Hematopoietic multipotent progenitor cell (in vitro differentiated cells): ENCODE data around the gene LRRFIP2. TPM values are rescaled to one million over a fixed set of nuclear protein-coding genes. Genes with fewer than 3 reads are reported as not detected.
A peak's percentile ranks its signal among the peaks of the same experiment; 100 is the strongest.
"Not testable (repeated sequence)": the region's sequence is repeated elsewhere in the genome, so short reads cannot be mapped to it uniquely, and the experiment has no call there.

Experiments
- DNase-seq, 3 donors: peaks; one replicate each; pipeline ENCODE4 v3.0.0-alpha.2; 2011 to 2015; ENCODE audit warnings: low read depth in 2 of 3, low spot score in 2 of 3
- total RNA-seq: library from RNA; depleted of rRNA; stranded (reverse); fragments of >200 nt; gene quantifications from one replicate; pipeline ENCODE4 v1.2.3, GENCODE V29; 2012

LRRFIP2 gene
- total RNA-seq, 1 donor, result 34.7 TPM

DNA sequence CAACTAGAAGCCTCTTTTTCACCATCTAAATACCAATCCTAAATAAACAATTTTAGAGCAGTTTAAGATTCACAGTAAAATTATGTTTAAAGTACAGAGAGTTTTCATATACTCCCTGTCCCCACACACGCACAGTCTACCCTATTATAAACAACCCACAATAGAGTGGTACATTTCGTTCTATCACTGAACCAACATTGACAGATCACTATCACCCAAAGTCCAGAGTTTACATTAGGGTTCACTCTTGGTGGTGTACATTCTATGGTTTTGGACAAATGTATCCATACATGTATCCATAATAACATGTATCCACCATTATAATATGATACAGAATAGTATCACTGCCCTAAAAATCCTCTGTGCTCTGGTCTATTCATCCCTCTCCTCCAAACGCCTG lies 92.1 kb downstream of the LRRFIP2 start:
- DNase-seq, result no peak

DNA sequence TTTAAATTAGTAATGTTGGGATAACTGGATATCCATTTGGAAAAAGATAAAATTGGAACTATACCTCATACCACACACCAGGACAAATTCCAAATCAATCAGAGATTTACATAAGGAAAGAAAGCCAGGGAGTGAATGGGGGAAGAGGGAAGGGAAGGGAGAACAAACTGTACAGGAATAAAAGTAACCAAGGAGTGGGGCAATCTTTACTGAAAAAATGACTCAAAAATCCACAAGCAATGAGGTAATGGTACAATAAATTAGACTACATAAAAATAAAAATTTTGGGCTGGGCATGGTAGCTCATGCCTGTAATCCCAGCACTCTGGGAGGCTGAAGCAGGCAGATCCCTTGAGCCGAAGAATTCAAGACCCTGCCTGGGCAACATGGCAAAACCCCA lies 98.4 kb downstream of the LRRFIP2 start:
- no peak for DNase-seq

DNA sequence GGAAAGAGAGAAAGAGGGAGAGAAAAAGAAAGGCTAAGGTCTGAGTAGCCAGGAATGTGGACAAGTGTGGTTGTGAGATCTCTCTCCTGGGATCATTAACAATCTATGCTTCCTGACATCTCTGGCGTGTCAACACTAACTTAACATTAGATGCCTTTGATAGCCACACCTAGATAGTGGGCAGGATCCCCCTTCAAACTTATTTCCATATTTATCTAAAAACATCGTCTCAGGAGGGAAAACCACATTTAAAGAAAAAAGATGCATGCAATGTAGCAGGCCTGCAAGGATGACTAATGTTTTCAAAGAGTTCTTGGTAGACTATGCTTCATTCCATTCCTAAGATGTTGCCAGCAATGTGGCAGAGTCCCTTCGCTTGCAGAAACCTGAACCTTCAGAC lies 100.2 kb downstream of the LRRFIP2 start:
- DNase-seq, result no peak

DNA sequence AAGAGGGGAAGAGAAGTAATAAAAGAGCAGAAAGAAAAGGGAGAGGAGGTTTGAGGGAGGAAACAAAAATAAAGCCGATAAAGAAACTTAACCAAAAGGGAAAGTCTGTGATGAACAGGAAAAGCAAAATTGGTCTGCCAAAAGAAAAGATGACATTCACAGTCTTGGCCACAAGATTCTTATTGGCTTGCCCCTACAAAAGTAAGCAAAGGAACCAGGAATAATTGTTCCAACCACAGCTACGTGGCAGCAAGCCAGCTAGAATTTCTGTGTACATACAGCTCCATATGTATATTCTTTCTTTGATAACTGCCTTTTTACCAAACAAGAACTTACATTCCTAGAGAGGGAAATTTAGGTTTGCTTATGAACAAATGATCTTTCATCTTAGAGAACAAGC lies 101.5 kb downstream of the LRRFIP2 start:
- peak in 2 of 3 donors; percentile 31 to 66 for DNase-seq

DNA sequence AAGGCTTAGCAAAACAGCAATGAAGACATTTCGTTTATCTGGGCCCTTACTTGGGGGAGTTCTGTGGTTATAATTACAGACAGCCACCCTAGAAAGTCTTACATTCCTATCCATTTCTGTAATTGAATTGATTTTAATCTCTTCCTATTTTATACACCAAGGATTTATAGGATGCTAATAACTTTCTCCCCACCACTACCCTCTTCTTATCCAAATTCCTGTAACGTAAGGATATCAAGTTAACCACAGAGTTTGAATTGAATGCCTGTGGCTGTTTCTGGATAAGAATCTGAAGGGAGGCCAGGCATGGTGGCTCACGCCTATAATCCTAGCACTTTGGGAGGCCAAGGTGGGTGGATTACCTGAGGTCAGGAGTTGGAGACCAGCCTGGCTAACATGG lies 102.5 kb downstream of the LRRFIP2 start:
- no peak for DNase-seq

DNA sequence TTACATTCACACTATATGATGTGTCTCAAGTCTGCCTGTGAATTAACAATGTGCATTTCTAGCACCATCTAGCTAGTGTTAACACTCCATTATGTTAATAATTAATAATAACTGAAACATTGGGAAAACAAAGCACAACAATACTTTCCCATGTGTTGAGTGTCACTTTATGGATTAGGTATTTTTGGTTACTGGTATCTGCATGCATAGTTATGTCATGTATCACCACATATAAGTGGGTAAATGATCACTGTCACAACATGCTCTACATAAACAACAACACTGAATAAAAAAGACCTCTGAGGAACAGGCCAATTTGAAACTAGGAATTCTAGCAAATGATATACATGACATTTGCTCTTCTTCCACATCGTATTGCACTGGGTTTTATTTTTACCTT lies 106.4 kb downstream of the LRRFIP2 start:
- no peak for DNase-seq

DNA sequence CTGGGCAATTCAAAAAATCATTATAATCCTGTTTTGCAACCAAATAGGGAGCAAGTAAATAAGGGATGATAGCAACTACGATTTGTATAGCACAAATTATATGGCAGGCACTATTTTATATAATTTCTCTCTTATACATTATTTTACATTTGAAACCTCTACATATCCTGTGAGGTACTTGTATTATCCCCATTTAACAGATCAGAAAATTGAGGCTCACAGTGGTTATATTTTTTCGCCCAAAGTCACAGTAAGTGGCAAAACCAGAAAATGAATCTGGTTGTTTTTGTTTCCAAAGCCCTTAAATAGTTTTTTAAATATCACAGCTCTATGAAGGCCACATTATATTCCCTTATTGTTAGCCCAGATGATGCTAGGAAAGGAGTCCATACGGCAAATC lies 106.8 kb downstream of the LRRFIP2 start:
- DNase-seq, result no peak

DNA sequence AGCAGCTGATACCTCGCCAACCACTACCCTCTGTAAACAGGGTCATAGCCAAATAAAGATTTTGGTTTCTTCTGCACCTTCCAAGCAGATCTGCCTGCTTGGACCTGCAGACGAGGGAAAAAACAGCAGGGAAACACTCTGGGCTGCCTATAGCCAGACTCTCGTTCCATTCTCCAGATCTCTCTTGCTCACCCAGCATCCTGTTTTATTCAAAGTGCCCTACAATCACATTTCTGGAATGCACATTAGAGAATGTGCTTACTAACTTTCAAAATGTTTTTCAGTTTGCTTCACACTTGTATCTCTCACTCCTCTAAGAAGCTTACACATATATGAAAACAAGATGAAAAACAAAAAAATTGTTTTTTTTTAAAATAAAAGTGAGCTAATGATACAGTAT lies 109.6 kb downstream of the LRRFIP2 start:
- DNase-seq, result no peak

DNA sequence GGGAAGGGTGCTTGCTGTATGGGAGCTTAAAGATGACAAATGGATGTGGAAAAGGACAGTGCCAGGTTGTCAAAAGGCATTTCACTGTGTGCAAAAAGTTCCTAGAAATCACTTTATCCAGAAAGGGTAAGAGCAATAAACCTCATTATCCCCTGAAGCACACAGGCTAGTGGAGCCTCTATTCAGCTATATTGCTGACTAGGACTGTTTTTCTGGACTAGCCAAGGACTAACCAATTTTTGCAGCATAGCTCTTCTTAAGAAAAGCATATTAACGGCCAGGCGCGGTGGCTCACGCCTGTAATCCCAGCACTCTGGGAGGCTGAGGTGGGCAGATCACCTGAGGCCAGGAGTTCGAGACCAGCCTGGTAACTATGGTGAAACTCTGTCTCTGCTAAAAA lies 116.3 kb downstream of the LRRFIP2 start:
- DNase-seq, result no peak

DNA sequence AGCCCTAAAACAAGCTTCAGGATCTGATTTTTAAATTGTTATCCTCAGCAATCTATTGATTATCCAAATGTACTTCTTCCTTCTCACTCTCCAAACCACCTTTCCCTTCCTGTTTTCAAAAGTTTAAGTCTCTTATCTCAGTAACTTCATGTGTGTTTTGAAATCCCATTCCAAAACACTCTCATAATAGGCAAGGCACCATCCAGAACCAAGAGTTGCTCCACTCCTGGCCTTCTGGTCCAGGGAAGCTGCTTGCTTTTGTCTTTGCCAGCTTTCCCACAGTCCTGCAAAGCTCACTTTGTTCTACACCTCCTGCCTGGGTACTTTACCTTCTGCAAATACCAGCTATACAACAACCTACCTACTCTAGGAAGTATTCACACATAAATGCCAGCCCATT lies 117.6 kb downstream of the LRRFIP2 start:
- no peak for DNase-seq

DNA sequence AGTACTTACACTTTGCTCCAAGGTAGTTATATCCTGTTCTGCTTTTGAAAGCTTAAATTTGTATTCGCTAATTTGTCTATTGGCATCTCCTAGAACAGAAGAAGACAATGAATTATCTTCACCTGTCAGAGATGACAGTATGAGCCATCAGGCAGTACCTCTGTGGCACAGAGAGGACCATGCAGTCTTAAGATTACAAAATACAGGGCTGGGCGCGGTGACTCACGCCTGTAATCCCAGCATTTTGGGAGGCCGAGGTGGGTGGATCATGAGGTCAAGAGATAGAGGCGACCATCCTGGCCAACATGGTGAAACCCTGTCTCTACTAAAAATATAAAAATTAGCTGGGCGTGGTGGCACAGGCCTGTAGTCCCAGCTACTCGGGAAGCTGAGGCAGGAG lies 119.3 kb downstream of the LRRFIP2 start:
- not testable (repeated sequence) for DNase-seq

DNA sequence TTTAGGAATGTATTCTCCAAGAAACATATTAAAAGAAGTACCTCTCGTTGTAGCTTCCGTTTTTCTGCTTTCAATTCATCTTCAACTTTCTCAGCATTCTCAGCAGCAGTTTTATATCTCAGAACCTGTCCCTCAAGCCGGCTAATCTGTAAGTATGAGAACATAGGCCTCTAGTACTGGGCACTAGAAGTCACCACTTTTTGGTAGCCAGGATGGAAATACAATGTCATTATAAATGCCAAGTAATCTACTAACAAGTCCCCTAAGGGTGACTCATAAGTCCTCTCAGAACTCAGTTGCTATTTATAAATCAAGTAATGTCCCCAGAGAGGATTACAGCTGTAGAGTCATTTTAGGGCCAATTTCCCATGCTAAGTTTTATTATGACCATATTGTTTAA lies 120.0 kb downstream of the LRRFIP2 start:
- no peak for DNase-seq

DNA sequence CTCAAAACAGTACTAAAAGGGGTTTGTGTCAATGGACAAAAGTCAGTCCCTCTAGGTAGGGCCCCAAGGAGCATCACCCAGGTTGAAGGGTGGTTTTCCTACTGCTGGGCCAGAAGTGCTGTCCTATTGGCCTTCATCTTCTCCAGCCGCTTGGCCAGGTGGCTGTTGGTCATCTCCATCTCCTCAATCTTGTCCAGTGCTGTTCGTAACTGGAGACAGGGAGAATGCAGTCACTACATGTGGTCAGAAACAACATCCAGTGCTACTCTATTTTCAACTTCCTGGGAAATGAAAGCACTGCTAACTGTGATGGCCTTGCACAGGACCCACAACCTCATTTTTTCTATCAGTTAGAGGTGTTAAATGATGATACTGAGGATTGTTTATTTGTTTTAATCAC lies 120.6 kb downstream of the LRRFIP2 start:
- DNase-seq, result no peak

DNA sequence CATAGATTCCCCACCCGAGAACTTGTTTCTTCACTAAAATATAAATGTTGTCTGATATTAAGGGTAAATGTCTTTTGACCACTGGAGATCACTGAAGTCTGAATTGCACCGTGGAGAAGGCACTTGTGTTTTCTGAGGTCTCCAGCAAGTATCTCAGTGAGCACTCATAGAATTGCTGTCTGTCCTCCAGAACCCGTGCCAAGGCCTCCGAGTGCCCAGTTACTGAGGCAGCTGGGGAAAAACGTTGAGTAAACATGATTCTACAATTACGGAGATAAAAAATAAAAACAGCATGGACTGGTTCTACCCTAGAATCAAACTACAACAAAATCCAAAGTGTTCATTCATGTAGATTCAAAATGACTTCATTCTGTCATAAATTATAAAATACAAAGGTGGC lies 121.0 kb downstream of the LRRFIP2 start:
- no peak for DNase-seq

DNA sequence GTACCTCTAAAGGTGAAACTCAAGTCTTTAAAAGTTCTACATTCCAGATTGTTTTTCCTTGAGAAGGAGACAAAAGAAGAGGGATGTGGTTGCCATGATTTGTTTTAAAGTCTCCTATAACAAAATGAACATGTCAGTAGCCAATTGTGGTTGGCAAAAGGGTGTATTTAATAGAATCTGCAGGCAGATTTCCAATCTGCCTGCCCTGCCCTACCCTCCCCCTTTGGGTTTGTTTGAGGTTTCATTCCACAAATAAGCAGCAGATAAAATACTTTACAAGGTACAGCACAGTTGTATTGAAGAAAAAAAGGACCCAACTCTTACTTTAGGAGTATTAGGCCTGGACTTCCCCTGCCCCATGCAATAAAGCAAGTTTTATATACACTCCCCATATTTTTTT lies 121.5 kb downstream of the LRRFIP2 start:
- no peak for DNase-seq

DNA sequence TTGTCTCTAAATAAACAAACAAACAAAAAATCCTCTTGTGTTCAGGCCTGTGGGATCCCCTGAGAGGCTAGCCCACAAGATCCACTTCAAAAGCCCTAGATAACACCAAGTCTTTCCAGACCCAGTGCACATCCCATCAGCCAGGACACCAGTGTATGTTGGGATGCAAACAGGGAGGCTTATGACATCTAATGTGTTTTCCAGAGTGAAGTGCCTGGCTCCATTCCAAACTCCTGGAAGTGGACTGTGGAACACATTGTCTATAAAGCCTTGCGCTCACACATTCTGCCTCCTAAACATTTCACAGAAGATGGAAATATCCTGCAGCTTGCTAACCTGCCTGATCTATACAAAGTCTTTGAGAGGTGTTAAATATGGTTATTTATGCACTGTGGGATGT lies 124.1 kb downstream of the LRRFIP2 start:
- no peak for DNase-seq

DNA sequence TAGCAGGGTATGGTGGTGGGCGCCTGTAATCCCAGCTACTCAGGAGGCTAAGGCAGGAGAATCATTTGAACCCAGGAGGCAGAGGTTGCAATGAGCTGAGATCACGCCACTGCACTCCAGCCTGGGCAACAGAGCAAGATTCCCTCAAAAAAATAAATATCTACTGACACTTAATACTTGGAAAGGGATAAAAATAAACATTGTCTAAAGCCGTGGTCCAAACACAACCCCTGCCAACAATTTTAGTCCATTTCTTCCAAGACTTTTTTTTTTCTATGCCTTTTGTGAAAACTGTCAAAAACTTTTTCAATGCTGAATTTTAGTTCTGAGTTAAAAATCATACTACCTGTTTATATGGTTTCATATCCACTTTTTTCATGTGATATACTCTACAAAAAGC lies 131.7 kb downstream of the LRRFIP2 start:
- DNase-seq, result not testable (repeated sequence)

DNA sequence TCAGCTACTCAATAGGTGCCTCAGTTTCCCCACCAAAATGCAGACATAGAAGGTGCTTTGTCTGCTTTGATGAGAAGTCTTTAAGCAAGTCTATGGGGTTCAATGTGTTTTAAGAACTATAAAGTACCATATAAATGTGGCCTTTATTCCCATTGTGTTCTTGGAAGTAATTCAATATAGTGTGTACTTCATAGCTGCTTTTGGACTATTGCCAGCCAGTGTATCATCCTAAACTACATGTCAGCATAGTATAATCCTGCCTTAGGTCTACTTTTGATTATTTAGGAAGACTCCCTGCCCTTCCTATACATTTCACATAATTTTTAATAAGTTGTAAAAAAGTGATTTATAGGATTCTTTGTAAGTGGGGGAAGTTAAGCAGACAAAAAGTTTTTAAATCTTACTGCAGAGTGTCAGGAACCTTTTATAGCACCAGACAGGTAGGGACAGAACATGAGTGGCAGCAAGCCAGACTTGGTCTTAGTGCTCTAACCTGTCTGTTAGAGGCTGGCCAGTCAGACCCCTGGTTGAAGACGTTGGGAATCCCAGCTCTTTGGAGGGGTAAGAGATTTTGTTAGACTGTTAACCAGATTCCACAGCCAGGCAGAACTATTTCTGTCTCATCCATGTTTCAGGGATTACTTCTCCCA lies 132.7 kb downstream of the LRRFIP2 start:
- no peak for DNase-seq

DNA sequence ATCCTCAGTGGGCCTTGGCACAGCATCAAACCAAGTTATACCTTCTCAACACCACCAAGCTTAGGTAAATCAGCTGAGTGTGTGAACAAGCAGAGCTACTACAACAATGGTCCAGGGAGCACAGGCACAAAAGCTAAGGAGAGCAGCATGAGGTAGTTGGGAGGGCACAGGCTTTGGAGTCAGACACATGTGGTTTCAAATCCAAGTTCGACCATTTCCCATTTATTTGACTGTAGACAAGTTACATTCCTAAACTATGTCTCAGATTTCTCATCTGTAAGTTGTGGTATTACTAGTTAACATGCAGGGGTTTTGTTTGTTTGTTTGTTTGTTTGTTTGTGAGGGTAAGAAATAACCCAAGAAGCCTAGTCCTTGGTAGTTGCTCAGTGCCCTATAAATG lies 134.2 kb downstream of the LRRFIP2 start:
- DNase-seq, result no peak

DNA sequence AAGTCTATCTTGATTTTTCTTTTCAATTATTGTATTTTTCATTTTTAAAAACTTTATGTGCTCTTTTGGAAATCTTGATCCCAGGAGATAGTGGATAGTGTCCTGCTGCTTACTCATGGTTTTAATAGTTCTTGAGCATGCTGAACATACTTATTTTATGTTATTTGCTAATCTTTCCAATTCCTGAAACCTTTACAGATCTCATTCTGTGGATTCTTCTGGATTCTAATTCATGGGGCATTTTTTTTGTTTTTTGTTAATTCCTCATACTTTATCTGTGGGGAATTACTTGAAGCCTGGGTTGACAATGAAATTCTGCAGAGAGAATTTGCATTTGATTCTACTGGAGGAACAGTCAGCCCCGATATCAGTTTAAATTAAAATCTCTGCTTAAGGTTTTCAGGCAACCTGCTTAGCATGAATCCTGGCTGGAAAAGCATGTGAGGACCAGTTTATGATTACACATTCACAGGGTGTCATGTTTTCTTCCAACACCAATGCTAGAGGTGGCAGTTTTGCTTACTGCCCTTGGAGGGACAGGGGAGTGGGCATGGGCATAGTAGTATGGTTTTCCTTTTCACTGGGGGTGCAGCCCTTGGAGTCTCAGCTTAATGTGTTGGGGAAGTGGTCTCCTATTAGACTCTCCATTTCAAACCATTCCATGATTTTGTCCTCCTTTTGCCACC lies 135.1 kb downstream of the LRRFIP2 start:
- DNase-seq, result no peak

DNA sequence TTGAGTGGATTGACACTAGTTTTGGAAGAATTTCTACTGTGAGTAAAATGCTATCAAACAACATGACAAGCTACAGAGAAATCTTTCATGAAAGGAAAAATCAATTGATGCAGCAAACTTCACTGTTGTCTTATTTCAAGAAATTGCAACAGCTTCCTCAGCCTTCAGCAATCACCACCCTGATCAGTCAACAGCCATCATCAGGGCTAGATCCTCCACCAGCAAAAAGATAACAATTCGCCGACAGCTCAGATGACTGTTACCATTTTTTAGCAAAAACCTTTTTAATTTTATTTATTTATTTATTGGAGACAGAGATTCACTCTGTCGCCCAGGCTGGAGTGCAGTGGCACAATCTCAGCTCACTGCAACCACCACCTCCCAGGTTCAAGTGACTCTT lies 137.0 kb downstream of the LRRFIP2 start:
- DNase-seq, result no peak

DNA sequence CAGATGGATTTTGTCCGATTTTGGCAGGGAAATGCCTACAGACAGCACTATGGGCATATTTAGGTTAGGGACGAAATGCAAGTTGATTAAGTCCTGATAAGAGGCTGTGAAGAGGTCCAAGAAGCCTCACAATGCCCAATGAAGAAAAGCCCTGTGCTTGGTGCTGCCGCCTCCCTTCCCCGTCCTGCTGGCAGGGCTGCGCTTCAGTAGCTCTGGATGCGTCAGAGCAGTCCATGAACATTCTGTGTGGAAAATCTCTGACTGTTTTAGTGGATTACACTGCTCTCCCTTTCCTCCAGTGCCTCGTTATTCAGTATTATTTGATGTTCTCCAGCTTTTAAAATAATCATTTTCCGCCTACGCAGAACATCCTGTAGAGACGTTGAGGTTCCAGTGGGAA lies 141.4 kb downstream of the LRRFIP2 start:
- no peak for DNase-seq
